GM12878 (cell line): ENCODE measurements around the gene STXBP5. TPM values are rescaled to one million over a fixed set of nuclear protein-coding genes. Genes with fewer than 3 reads are reported as not detected.

Experiments
- CHD4 ChIP-seq: fragments of 200-600 bp; sonication (generic); IDR thresholded peaks from 2 replicates; pipeline ENCODE4 v1.6.1; 2016; ENCODE audit warnings: mild to moderate bottlenecking
- E4F1 ChIP-seq: fragments of 450-650 bp; IDR thresholded peaks from 2 replicates; pipeline ENCODE4 v1.6.1; 2018; ENCODE audit warnings: borderline replicate concordance, mild to moderate bottlenecking; ENCODE audit not compliant: partially characterized antibody
- PRDM15 ChIP-seq: fragments of 450-650 bp; formaldehyde crosslinking; IDR thresholded peaks from 2 replicates; pipeline ENCODE4 v1.4.0; 2020; ENCODE audit warnings: mild to moderate bottlenecking, moderate library complexity
- TBL1XR1 ChIP-seq: IDR thresholded peaks from 2 replicates; pipeline ENCODE4 v1.6.1; 2012; ENCODE audit warnings: low read depth, low read length, improper control_type of control experiment
- polyA plus RNA-seq, 11 experiments: library from polyadenylated mRNA; depleted of rRNA in 4 of 11; unstranded in 6 of 11; stranded (reverse) in 5 of 11; fragments of >200 nt; fragmentation: Nextera tagmentation in 4 of 11; fragmentation: Illumina TruSeq in 1 of 11; extraction: Ambion mirVana in 4 of 11; extraction: Trizol in 1 of 11; gene quantifications; 1 replicate in 1 of 11; 2 replicates in 10 of 11; pipeline versions ENCODE4 v1.2.1 to v1.2.3, GENCODE V29; 2011 to 2016; ENCODE audit warnings: inconsistent platforms in 2 of 11, missing spikeins in 2 of 11, low read depth in 1 of 11
- total RNA-seq, 4 experiments: library from RNA; depleted of rRNA in 3 of 4; stranded (reverse); fragments of >200 nt in 3 of 4; fragmentation: Illumina TruSeq in 1 of 4; extraction: Trizol in 1 of 4; gene quantifications; 2 replicates each; pipeline versions ENCODE4 v1.2.1 to v1.2.3, GENCODE V29; 2013 to 2021

Gene STXBP5
- total and polyA plus RNA-seq, 10 of the 15 experiments (the other 5 are each of a cell fraction or from before 2014, with no cell fraction given) = 1.4 to 13.2 (median 8.4) TPM

GRCh38 chr6:147207837-147208754 is 3.9 kb downstream of the STXBP5 start (continued):
- no peak for TF ChIP-seq TBL1XR1
- TF ChIP-seq CHD4 = no peak
- TF ChIP-seq PRDM15 (CRISPR knock-in tag) = no peak
- no peak for TF ChIP-seq E4F1
